ENCODE measurements around the gene PODN.

The PODN gene

DNA sequence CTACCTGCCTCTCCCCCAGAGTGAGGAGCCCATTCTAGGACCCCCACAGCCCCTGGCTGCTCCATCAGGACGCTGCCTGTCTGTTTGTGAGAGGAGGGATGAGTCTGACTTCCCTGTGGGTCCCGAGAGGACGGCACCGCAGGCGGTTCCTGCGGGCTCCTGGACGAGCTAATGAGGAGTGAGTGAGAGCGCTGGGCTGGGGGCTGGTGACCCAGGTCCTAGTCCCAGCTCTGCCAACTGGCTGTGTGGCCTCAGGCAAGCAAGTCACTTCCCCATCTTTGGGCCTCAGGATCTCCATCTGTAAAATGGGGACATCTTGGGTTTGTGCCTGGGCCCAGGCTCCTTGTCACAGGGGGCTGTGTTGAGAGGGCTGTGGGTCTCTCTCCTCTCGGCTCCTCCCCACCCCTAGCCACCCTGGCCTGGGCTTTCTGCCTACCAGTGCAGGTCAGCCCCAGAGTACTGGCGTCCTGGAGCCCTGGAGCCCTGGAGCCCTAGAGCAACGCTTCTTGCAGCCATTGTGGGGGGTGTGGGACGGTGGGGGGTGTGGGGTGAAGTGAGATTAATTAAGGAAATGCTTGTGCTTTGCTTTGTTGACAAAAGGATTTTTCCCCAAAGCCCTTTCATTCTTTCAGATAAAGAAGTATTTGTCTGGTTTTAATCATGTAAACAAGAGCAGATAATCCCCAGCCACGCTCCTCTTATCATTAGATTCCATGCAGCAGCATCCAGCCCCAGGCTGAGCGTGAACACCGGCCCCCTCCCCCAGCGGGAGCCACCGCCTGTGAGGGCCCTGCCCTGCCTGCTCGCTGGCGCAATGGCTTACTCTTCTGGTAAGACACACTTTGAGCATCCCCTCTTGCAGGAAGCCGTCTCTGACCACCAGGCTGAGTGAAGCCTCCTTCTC lies 53.6 kb downstream of the PODN start:
- DNase-seq = no peak

DNA sequence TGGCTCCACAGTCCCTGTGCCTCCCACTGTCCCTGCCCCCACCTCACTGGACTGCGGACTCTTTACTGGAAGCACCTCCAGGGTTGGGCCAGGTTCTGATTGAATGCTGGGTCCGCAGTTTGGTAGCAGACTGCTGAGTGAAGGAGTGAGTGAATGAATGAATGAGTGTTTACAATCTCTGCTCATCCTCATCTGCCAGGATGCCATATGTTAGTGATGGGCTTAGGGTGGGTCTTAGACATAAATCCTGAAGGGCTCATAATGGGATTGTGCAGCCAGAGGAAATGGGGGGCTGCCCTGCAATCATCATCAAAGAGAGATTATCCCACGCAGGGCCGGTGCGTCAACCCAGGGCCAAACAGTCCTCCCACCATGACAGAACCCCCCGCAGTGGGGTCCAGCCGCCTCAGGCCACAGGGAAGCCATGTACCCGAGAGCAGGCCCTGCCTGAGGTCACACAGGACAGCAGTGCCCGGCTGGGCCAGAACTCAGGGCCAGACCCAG lies 54.3 kb downstream of the PODN start:
- DNase-seq = no peak

DNA sequence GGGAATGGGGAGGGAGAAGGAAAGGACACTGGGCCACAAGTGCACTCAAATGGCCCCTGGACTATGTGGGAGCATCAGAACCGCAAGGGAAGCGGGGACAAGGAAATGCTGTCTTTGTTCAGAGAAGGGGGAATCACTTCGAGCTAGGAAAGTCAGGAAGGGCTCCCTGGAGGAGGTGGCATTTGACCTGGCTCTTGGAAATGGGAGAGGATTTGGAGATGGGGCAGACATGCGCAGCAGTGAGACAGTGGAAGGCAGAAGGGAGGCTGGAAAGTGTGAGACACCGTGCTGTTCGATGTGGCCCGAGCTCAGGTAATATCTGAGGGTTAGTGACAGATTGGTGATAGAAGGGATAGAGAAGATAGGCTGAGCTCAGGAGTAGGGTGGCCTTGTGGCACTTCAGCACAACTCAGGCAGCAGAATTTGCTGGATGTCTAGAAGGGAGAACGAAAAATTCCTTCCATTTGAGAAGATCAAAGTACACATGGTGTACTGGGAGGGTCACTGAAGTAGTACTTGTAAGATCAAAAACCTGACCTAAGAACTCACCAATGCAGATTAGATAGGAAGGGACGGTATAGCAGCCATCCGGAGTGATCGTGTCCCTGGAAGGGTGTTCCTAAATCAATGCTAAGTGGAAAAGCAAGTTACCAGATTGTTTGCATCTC lies 55.1 kb downstream of the PODN start:
- no peak for DNase-seq

DNA sequence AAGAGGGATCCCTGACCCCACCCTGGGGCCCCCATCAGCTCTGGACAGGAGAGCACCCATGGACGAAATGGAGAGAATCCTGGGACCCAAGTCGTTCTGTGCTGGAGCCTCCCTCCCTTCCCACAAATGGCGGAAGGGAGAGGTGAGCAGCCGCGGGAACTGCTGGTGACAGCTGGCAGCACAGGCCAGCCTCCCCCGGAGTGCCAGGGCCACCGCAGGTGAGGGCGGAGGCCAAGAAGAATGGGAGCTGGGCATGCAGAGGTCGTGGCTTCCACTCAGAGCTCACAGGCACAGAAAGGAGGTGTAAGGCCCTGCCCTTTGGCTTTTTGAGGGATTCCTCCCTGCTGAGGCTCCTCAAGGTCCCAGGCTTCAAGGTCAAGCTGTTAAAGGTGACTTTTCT lies 55.8 kb downstream of the PODN start:
- DNase-seq = no peak

DNA sequence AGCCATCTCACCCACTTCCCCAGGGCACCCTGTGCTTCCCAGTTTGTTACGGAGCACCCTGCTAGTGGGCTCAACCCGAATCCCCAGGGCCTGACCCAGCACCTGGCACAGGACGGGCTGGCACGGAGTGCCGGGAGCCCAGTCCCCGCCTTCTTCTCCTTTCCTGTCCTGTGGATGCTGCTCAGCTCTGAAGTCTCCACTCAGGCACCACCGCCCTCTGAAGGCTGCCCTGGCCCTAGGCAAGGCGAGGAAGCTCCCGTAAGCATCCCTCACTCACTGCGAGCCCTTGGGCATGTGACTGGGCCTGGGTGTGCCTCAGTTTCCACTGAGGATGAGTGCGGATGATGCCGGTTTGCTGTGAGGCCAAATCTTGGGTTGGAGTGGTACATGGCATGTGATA lies 58.6 kb downstream of the PODN start:
- DNase-seq = no peak

DNA sequence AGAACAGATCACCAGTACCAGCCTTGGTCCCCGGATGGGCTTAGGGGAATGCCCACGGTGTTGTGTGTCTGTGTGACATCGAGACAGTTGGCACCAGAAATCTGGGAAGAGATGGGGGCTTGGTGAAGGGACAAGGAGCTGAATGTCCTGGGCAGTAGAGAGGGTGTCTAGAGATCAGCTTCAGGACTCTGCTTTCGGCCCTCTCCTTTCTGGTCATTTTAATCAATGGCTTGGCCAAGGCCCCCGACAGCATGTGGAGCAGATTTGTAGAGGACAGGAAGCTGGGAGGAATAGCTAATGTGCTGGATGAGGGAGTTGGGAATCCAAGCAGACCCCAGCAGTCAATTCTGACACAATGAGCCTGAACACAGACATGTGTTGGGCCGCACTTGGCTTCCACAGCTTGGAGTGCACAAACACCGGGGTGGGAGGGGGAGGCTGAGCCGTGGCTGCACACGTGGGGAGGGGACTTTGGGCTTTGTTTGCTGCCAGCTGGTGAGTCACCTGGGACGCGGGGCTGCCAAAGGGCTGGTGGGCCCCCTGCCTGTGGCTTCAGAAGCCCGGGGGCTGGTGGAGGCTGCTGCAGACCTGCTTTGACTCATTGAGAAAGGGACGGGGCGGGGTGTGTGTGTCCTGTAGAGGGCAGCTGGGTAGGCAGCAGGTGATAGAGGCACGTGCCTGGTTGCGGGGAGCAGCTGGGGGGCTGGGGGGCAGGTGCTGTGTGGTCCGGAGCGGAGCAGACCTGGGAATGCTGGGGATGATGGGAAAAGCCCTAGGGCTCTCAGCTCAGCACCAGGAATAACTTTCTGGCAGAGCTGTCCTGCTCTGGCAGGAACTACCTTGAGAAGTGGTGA lies 59.5 kb downstream of the PODN start:
- DNase-seq = no peak

DNA sequence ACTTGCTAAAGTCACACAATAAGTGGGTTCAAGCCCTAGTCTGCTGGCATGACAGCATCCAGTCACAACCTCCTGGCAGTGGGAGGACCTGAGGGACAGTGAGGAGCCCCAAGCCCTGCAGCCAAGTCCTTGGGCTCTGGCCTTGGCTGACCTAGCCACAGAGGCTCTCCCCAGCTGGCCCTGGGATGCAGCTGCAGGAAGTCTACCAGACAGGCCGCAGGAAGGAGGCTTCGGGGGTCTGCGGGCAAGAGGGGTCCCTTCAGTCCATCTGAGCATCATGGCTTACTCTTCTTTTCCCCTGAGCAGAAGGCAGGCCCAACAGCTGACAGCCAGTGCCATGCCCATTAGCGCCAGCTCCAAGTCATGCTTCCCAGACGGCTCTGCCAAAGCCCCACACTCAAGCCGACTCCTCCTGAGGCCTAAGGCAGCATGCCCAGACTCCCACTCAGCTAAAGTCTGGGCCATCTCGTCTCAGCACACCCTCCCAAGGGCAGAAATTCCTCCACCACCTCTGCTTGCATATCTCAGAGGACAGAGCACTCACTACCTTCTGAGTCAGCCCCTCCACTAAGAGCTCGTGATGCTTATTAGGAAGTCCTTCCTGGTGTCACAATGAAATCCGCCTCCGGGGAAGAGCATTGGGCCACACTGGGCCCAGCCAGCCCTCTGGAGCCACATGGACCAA lies 60.3 kb downstream of the PODN start:
- DNase-seq = no peak

DNA sequence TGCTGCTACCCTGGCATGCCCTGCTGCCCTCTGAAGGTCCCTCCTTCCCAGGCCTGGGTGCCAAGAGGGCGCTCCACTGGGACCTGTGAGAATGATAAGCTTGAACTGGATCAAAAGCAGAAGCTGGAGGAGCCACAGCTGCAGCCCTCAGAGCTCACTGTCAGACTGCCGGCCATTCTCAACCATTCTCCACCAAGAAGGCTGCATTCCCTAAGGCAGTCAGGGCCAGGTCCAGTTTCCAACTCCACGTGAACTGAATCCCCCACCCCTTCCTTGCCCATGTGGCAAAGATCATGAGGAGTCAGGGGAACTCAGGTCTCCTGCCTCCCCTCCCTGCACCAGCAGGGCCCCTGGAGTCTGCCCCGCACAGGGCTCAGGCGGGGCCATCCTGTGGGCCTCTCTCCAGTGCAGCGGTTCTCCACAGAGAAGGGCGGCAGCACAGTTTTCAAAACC lies 61.0 kb downstream of the PODN start:
- DNase-seq = no peak

DNA sequence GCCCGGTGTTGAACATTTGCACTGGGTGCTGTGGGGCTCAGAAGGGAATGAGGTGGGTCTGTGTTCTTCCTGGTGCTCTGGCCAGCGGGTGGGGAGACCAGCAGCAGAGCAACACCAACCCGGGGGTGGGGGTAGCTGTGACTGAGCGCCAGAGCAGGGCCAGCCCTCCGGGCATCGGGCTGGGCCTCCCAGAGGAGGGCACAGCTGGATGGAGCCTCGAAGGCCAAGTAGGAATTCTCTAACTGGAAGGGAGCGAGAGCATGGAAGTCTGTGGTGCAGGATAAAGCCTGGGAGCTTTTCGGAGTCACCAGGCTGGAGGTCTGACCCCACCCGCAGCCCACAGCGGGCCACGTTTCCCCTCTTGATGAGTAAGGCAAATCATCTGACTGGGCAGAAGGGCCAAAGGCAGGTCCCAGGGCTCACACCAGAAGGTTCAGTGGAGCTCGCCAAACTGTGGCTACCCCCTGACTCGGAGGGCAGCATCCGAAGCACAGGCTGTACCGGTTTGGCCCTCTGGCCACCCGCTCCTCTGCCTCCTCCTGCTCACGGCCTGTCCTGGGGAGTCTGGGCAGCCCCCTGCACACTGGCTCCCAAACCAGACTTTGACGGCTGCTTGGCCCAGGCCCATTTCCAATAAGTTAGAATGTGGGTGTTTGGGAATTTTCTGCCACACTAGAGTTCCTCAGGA lies 61.6 kb downstream of the PODN start:
- DNase-seq = no peak

DNA sequence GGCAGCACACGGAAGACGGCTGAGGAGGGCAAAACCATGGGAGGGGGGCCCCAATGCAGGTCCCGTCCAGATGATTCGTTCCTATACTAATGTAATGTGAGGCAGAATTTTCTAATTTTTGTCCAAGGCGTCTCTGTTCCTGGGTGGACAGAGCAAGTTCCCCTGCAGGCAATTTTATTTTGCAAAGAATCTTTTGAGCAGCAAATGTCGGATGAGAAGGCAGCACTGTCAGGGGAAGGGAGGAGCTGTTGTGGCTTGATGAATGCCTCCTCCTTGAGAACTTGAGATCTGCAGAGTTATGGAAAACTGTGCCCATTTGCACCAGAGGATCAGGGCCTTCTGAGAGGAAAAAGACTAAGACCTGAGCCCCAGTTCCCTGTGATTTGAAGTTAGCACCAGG lies 63.1 kb downstream of the PODN start:
- DNase-seq = no peak

DNA sequence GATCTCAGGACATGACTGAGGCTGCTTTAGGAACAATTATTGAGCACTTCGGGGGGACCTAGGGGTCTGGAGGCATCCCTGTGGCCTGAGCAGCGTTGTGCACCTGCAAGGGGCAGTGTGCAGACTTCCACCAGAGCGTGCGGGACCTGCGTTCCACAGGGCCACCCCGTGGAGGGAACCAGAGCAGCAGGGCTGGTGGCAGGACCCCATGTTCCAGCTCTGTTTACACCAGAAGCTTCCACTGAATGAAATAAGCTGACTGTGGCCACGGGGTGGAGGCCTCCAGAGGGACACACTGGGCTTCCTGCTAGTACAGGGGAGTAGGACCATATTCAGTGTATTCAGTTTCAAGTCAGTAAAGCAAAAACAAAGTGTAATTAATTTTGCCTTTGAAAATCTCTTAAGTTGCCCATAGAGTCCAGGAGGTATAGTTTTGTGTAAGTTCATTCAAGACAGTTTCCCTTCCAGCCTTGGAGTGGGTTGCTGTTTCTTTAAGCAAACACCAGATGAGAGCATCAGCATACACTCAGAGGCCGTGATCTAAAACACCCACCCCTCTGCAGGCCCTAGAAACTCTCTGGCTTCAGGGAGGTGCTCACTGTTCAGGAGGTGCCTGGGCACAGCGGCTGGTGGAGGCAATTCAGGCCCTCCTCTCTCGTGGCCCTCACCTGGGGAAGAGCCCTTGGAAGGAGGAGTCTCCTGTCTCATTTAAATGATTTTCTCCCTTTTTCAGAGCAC lies 63.8 kb downstream of the PODN start:
- DNase-seq = no peak

DNA sequence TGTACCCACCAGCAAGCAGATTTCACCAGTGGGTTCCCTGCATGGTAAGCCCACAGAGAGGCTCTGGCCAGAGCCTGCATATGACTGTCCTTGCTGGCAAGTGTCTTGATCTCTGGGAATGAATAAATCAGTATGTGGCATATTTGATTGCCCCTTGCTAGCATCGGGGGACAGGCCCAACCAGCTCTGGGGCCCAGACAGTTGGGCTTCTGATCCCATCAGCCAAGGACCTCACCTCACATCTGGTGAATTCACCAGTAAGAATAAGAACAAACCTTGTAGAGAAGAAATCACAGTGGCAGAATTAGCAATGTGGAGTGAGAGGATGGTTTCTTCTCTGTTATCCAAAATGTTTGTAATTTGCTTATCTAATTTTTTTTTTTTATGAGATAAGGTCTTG lies 64.5 kb downstream of the PODN start:
- DNase-seq = no peak

DNA sequence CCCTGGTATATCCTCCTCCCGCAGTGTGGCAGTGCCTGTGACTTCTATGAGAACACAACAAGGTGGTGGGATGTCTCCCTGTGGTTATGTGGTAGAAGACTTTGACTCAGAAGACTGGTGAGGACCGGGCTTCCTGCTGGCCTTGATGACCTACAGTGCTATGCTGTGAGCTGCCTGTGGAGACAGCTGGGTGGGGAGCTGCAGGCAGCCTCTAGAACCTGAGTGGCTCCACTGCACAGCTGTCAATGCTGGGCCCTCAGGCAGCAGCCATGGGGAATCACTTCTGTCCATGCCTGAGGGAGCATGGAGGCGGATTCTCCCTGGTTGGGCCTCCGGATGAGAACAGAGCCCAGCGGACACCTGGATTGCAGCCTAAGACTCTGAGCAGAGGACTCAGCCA lies 65.5 kb downstream of the PODN start:
- peak; percentile 20 to 31 for DNase-seq

DNA sequence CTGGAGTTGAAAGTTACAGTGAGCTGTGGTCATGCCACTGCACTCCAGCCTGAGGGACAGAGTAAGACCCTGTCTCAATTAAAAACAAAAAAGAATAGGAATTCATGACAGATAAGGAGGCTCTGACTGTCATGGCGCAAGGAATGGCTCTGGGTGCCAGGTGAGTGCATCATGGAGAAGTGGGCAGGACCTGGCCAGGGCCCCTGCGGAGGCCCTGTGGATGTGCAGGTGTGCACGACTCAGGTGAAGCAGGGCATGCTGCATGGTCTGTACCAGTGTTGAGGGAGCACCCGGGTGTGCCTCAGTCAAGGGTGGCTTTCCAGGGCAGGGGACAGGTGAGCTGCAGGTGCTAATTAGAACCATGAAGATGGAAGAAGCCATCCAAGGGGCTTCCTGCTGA lies 66.4 kb downstream of the PODN start:
- DNase-seq = no peak

DNA sequence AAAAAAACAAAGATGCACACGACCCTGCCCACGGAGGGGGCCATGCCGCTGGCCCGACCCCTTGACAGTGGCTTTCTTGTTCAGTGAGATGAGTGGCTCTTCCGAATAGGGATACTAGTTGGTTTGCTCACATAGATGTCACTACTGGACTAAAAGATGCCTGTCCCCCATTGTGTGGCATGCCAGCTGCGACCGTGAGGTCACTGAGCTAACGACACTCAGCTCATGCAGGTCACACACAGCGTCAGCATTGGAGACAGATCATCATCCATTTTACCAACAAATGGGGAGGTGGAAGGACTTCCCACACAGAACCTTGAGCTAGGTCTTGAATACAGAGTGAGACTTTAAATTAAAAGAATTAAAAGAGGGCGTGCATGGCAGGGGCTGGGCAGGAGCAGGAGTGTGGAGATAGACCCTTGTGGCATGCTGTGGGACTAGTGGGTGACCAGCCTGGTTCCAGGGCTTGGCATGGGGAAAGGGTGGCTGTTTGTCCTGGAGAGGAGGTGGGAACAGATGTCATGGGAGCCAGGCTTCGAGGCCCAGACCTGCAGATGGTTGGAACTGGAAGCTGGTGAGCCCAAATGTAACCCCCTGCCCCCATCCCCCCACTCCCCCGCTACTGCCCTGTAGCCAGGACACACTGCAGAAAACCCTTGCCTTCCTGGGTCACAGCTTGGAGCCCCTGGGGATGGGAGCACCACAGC lies 68.0 kb downstream of the PODN start:
- no peak for DNase-seq

DNA sequence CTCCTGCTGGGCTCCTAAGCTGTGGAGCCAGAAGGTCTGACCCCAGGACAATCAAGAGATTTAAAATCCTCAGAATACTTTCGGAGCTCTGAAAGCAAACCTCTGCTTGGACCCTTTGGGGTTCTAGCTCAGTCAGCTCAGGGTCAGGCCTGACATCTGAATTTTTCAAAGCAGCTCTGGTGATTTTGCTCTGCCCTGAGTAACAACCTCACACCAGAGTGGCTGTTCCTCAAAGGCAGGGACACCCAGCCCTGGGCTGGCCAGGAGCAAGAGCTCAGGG lies 68.5 kb downstream of the PODN start:
- no peak for DNase-seq

DNA sequence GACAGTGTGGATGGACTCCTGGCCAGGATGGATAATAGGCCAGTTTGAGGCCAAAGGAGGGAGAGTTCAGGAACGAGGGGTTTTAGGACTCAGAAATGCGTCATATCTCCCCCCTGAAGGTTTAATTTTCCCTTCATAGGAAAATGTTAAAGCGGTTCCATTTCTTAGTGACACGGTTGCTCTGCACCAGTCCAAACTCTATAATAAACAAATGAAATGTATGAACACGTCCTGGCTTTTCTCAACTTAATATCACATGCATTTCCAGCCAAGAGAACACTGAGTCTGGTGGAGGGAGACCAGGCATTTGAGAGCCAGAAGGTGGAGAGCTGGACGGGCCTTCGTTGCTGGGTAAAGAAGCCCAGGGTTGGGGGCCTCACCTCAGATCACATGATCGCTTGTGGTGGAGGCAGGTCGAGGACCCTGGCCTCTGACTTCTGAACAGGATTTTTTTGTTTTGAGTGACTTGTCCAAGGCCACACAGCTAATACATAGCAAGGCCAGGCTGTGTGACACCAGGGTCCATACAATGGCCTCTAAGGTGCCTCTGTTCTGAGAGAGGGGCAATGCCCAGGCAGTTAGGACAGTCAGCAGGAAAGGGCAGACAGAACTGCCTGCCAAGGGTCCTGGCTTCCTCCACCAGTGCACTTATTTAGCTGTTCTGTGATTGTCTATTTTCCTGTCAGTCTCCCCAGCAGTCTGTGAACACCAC lies 69.0 kb downstream of the PODN start:
- DNase-seq = no peak

DNA sequence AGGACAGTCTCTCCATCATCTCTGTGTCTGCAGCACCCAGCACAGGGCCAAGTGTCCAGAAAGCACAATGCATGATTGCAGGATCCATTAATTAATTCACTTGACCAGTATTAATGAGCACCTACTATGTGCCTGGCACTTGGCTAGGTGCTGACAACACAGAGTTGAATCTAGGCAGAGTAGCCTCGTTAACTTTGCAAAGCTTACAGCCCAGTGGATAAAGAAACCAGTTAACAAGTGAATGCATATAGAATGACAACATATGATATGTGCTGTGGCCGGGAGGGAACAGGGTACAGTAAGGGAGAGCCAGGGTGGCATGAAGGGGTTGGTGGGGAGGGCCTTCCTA lies 69.6 kb downstream of the PODN start:
- no peak for DNase-seq

DNA sequence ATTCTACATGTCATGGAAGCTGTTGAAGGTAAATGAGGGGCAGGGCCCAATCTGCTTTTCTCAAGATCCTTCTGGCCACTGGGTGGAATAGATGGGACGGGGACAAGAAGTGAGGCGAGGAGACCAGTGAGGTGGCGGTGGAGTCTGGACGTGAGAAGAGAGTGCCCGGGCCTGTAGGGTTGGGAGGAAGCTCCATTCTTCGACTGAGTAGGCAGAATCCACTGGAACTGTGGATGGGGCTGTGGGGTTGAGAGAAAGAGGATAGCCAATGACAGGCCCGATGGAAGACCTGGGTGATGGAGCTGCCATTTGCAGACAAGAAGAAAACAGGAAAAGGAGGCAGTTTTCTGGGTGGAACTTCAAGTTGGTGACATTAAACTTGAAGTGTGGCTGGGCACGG lies 70.2 kb downstream of the PODN start:
- no peak for DNase-seq
